GM12892 (cell line): ENCODE results near the gene DDX50. TPM values are rescaled to one million over a fixed set of nuclear protein-coding genes. Genes with fewer than 3 reads are reported as not detected.
A peak's percentile ranks its signal among the peaks of the same experiment; 100 is the strongest.
"Not testable (repeated sequence)": the region's sequence is repeated elsewhere in the genome, so short reads cannot be mapped to it uniquely, and the experiment has no call there.

ENCODE experiments used
- DNase-seq: peaks from one replicate; pipeline ENCODE4 v3.0.0; 2011; ENCODE audit not compliant: insufficient read length
- FAIRE-seq: peaks from 2 replicates; lab custom pipeline; 2011; peaks lifted over from hg19 to GRCh38; lab: Jason Lieb, UNC
- POLR2A ChIP-seq: IDR thresholded peaks from 2 replicates; pipeline ENCODE4 v1.6.1; 2011; ENCODE audit warnings: low read depth, low read length, control low read depth
- POLR2AphosphoS5 ChIP-seq: IDR thresholded peaks from 2 replicates; pipeline ENCODE4 v1.6.1; 2011; ENCODE audit warnings: low read depth, low read length, control low read depth
- TAF1 ChIP-seq: IDR thresholded peaks from 2 replicates; pipeline ENCODE4 v1.6.1; 2011; ENCODE audit warnings: low read depth, mild to moderate bottlenecking, control low read depth, low read length, borderline replicate concordance
- polyA plus RNA-seq: library from polyadenylated mRNA; unstranded; fragments of >200 nt; gene quantifications from one replicate; pipeline ENCODE4 v1.2.1, GENCODE V29; 2012; ENCODE audit warnings: missing spikeins, inconsistent platforms; ENCODE audit not compliant: missing spikeins

The DDX50 gene, protein sequence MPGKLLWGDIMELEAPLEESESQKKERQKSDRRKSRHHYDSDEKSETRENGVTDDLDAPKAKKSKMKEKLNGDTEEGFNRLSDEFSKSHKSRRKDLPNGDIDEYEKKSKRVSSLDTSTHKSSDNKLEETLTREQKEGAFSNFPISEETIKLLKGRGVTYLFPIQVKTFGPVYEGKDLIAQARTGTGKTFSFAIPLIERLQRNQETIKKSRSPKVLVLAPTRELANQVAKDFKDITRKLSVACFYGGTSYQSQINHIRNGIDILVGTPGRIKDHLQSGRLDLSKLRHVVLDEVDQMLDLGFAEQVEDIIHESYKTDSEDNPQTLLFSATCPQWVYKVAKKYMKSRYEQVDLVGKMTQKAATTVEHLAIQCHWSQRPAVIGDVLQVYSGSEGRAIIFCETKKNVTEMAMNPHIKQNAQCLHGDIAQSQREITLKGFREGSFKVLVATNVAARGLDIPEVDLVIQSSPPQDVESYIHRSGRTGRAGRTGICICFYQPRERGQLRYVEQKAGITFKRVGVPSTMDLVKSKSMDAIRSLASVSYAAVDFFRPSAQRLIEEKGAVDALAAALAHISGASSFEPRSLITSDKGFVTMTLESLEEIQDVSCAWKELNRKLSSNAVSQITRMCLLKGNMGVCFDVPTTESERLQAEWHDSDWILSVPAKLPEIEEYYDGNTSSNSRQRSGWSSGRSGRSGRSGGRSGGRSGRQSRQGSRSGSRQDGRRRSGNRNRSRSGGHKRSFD
- 41.6 TPM for polyA plus RNA-seq

DNA sequence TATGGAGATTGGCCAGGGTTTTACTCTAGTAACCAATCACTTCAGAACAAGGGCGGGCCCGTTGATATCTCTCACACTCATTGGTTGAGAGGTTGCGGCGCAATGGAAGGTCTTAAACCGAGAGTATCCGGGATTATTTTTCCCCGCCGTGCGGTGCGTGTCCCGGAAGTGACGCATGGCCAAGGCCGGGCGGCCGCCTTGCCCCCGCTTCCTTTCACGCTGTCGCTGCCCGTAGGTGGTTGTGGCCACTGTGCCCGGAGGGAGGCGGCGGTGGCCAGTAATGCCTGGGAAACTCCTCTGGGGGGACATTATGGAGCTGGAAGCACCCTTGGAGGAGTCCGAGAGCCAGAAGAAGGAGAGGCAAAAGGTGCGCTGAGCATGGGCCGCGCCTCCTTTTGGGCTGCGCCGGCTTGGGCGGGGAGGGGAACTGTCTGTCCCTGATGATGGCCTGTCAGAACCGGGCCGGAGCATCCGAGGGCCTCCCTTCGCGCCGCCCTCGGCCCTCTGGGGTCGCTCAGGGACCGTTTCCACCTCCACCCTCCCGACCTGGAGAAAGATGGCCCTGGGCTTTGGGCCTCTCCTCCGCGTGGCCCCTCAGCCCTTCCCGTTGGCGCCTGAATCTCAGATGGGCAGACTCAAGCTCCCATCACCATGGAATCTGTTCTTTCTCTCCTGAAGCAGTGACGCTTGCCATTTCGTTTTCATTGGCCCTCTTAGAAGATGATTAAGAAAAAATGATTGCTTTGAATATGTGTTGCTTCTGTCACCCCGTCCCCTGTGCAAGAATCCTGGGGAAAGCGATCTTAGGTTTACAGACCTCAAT, at the start of gene DDX50:
Gene DDX50, plus strand, starts transcription at position 211 of the 823 bp plus-strand sequence. Its CDS starts 70 bp downstream, at position 281.
- TF ChIP-seq TAF1 (peak; percentile 4; the same call in 1 of the 2 replicates), POLR2A (peak; percentile 92), POLR2AphosphoS5 (peak; percentile 88)
- FAIRE-seq: peak; percentile 98
- DNase-seq: peak; percentile 63

DNA sequence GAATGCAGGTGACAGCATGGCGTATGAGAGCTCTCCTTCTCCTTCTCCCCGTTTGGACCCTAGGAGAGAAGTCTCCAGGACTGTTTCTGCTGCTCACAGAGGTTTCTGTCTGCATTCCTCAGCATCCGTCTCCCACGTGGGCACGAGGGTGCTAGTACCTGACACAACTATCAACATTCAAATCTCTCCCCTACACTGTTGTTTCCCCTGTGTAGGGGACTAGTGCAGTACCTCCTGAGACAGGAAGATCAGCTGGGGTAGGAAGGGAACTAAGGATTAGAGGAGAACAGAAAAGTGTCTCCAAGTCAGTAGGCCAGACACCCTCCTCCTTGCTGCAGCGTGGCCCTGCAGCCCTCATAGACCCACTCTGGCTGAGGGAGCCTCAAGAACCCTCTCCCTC, 44.8 kb upstream of the DDX50 start:
- TF ChIP-seq POLR2AphosphoS5 (no peak), POLR2A (no peak), TAF1 (no peak)
- no peak for FAIRE-seq
- DNase-seq: no peak

DNA sequence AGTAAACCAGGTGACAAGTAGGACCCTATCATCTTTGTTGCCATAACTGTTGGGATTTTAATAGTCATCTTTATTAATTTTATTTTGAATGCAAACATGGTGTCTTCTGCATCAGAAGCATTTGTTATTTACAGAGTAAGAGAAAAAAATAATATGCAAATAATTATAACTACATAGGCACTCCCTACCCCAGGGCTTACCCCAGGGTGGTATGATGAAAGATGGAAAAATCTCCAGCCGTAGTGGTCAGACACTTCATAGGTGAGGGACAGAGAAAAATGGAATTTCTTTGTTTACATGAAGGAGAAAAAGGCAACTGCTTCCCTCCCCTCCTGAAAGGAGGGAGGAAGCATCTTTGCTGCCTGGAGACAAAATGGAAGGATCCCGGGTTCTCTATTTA, 44.1 kb upstream of the DDX50 start:
- no peak for TF ChIP-seq POLR2AphosphoS5
- FAIRE-seq (no peak), DNase-seq (no peak)

DNA sequence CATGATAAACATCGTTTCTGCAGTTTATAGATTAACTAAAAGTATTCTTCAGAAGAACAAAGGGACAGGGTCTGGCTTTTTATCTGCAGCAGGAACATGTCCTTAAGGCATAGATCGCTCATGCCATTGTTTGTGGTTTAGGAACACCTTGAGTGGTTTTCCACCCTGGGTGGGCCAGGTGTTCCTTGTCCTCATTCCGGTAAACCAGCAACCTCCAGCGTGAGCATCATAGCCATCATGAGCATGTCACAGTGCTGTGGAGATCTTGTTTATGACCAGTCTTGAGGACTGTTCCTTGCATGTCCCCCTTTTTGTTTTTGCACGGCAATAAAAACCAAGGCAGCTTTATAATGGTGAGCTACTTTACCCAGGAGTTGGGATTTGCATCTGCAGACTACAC, 39.9 kb upstream of the DDX50 start:
- FAIRE-seq (no peak), DNase-seq (no peak)
- TF ChIP-seq POLR2AphosphoS5: no peak
- no peak for TF ChIP-seq POLR2A
- TF ChIP-seq TAF1: no peak

DNA sequence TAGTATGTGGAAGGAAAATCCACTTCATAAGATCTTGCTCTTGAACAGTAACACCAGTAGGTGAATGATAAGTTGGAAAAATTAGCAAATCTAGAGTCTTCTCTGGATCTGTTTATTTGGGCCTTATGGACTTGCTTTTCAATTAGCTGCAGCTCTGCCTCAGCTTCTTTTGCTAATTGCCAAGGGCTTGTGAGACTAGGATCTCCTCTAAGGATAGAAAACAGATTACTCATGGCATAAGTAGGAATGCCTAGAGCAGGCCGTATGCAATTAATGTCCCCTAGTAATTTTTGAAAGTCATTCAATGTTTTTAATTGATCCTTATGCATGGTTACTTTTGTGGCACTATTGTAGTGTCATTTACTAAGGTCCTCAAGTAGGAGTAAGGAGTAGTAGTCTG, 36.5 kb upstream of the DDX50 start:
- TF ChIP-seq POLR2A (no peak), POLR2AphosphoS5 (no peak), TAF1 (no peak)
- no peak for FAIRE-seq
- no peak for DNase-seq

DNA sequence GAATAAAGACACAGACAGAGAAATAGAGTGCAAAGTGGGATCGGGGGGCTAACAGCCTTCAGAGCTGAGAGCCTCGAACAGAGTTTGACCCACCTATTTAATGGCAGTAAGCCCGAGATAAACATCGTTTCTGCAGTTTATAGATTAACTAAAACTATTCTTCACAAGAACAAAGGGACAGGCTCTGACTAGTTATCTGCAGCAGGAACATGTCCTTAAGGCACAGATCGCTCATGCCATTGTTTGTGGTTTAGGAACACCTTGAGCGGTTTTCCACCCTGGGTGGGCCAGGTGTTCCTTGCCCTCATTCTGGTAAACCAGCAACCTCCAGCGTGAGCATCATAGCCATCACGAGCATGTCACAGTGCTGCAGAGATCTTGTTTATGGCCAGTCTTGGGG, 32.9 kb upstream of the DDX50 start:
- FAIRE-seq, DNase-seq: not testable (repeated sequence)

DNA sequence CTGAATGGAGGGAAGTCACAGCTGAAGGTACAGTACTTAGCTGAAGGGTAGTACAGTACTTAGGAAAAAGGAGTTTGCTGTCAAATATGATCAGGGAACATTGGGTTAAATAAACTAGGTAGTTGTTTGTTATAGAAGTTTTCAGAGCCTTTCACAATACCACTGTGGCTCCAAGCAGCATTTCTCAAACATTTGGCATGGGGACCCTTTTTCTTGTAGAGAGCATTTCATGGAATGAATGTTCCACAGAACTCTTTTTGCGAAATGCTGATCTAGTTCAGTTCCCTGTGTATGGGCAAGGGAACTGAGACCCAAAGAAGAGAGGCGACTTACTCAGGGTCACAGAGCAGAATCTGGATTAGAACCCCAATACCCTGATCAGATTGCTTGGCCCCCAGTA, 31.5 kb upstream of the DDX50 start:
- DNase-seq: no peak
- TF ChIP-seq POLR2AphosphoS5: no peak
- no peak for TF ChIP-seq POLR2A
- TF ChIP-seq TAF1: no peak
- no peak for FAIRE-seq

DNA sequence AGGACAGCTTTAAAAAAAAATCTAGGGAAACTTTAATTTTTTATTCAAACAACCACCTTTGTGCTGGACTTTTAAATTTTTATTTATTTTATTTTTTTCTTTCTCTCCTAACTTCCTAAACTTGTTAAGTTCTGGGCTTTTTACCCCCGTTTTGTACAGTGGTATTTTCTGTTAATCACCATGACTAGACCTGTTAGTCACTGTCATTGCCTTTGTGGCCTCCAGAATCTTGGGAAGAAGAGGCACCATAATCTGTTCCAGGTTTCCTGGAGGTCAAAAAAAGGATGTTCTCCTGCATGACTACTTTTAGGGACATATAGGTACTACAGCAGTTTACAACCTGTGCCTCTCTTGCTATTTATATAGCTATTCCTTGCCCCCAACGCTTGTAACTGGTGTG, 31.1 kb upstream of the DDX50 start:
- FAIRE-seq: no peak
- TF ChIP-seq TAF1: no peak
- TF ChIP-seq POLR2A: no peak
- TF ChIP-seq POLR2AphosphoS5: no peak
- DNase-seq: no peak

DNA sequence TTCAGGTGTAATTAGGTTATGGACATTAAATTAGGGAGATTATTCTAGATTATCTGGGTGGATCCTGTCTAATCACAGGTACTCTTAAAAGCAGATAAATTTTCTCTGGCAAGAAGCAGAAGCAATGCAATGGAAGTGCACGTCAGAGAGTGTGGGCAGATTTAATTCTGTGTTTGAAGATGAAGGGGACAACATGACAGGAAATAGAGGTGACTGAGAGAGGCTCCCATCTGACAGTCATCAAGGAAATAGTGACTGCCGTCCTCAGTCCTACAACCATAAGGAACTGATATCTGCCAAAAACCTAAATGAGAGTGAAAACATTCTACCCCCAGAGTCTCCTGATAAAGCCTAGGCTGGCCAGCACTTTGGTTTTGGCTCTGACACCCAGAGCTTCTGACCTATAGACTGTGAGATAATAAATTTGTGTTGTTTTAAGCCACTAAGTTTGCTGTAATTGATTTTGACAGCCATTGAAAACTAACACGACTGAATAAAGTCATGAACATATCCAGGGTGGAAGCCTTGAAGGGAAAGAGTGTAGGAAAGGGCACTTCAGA, 30.5 kb upstream of the DDX50 start:
- FAIRE-seq (no peak), DNase-seq (no peak)
- TF ChIP-seq POLR2AphosphoS5 (no peak), POLR2A (no peak), TAF1 (no peak)

DNA sequence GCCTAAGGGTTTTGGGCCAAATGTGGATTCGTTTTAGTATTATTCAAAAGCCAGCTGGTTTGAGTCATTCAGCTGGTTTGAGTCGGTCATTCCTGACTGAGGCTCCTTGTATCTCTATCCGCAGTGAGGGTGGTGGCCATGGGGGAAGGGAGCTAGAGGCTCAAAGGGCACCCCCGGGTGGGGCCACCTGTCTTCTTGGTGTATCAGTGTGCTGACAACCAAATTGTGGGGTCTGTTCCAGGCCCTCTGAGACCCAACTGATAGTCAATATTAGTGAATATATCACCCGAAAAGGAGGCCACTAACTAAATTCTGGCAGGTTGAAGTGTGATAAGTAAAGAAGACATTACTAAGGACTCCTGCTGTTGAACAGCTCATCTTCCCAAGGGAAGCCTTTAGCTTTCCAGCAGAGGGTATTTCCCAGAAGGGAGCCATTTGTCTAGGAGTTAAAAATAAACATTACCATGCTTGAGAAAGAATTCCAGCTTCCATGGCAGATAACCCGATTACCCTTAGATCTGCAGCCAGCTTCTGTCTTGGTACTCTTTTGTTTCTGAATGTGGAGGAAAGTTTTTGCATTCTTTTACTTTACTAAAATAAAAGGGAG, 29.9 kb upstream of the DDX50 start:
- TF ChIP-seq POLR2AphosphoS5: no peak
- TF ChIP-seq TAF1: no peak
- TF ChIP-seq POLR2A: no peak
- FAIRE-seq: no peak
- no peak for DNase-seq

DNA sequence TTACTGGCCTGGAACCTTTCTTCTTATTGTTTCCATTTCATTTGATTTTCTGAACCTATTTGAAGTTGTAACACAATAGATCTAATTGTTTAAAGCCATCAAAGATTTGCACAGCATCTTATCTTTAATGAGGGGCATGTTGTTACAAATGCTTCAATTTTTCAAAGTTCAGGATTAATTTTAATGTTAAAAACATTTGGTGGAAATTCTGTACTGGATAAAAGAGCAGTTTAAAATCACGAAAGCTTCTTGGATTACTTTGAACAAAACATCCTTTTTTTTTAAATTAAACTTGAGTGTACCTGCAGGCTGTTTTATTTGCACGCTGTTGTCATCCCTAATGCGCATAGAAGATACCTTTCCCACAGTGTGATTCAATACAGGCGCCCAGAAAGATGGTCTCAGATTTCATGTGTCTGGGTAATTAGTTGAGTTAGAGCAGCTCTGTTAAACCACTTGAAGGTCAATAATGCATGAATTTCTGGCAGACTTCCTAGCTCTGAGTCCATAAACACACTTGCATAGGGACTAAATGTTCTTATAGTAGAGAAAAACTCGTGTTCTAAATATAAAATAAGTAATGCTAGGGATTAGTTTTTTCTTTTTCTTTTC, 29.3 kb upstream of the DDX50 start:
- FAIRE-seq: no peak
- TF ChIP-seq TAF1 (no peak), POLR2AphosphoS5 (no peak), POLR2A (no peak)
- DNase-seq: no peak
